GM18873 (cell line): ENCODE measurements around the gene UGT1A3.
"Not testable (repeated sequence)": the region's sequence is repeated elsewhere in the genome, so short reads cannot be mapped to it uniquely, and the experiment has no call there.

ENCODE experiments used
- ATAC-seq: cut with Tn5 transposase; IDR thresholded peaks from one replicate; pipeline ENCODE4 v1.9.1; 2021; ENCODE audit warnings: mild to moderate bottlenecking, moderate library complexity, moderate number of reproducible peaks; ENCODE audit not compliant: unreplicated experiment, low FRiP score

Gene UGT1A3

DNA sequence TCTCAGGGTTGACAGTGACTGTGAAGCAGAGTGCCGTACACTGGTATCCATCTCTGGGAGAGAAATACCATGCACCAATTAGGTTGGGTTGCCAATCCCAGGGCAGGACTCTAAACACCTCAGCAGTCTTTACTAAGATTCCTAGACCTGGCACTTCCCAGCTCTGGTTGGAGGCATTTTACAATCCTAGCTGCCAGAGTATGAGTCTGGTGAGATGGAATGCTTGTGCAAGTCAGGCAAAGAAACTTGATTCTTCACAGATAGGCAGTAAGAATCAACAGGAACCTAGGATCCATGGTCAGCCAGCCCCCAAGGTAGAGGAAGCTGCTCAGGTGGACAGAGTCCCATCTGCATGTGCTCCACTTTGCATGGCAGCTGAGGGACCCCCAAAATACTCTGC, 22.1 kb upstream of the UGT1A3 start:
- no peak for ATAC-seq

DNA sequence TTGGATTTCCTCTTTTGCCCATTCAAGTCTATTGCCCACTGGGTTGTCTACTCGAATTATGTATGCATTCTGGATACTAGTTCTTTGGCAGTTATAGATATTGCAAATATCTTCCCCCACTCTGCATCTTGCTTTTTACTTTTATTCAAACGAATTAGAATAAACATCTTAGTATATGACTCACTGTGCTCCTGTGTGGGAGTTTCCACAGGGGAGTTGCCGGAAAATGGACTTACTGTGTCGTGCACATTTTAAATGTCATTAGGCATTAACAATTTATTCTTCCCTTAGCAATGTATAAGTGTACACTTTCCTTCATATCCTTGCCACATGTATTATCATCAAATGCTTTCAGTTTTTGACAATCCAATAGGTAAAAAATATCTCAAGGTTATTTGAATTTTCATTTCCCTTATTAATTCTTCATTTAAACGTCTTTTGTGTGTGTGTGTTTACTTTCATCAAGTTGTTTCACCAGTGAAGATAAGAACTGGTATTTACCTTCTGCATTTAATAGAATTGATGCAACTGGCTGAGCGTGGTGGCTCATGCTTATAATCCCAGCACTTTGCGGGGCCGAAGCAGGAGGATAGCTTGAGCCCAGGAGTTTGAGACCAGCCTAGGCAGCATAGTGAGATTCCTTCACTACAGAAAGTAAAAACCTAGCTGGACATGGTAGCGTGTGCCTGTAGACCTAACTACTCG, 20.8 kb upstream of the UGT1A3 start:
- no peak for ATAC-seq

DNA sequence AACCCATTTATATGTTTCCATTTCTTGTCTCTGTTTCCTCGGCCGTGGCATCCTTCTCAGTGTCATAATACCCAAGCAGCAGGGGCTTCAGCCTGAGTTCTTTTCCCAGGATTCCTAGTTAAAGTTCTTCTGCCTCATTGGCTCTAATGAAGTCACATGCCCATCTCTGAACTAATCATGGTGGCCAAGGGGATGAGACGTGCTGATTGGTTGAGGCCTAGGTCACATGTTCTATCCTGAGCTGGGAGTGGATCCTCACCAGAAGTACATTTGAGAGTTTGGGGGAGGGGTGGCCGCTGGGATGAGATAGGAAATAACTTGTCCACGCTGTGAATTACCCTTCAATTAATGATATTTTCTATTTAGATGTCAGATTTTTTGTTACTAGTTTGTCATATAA, 19.9 kb upstream of the UGT1A3 start:
- no peak for ATAC-seq

DNA sequence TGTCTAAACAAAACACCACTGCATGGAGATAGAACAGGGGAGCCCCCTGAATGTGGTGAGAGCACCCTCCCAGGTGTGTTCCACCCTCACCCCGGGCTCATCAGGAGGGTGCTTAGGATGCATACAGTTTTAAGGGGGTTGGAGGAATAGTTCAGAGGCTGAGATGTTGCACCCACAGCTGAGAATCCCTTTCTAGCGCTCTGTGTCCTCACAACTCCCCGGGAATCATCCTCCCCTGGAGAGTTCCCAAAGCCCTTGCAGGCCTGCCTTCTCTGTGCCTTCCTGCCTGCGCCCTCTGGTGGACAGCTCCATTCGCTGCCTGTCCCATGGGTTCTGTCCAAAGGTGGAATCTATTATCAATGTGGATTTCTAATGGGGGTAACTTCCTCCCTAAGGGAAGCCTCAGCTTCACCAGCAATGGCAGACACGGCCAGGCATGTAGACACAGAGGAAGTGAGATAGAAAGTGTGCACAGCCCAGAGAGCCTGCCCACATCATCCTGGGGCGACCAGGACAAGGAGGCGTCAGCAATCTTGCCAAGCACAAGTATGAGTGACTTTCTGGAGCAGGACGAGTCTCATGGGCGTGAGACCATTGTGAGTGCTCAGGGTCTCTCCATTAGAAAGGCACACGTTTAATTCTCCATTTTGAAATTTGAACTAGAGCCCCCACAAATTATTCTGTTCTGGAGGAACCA, 17.4 kb upstream of the UGT1A3 start:
- ATAC-seq: no peak

DNA sequence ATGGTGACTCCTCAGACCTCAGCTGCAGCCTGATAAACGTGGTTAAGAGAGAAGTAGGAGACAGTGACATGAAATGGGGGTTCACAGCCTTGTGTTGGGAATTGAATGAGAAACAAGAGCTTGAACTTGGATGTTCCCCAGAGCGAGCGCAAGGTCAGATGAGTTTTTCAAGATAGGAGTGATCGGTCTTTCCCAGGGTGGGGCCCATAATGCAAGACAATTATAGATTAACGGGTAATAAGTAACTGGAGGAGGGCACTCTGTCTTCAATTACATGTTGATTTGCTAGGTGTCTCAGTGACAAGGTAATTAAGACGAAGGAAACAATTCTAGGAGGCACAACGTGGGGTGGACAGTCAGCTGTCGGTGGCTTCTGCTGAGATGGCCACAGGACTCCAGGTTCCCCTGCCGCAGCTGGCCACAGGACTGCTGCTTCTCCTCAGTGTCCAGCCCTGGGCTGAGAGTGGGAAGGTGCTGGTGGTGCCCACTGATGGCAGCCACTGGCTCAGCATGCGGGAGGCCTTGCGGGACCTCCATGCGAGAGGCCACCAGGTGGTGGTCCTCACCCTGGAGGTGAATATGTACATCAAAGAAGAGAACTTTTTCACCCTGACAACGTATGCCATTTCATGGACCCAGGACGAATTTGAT, 16.1 kb upstream of the UGT1A3 start, which contains the start of gene UGT1A5:
Gene UGT1A5, plus strand, starts transcription at position 297 of the 651 bp plus-strand sequence. Its CDS starts 85 bp downstream, at position 382.
- no peak for ATAC-seq

DNA sequence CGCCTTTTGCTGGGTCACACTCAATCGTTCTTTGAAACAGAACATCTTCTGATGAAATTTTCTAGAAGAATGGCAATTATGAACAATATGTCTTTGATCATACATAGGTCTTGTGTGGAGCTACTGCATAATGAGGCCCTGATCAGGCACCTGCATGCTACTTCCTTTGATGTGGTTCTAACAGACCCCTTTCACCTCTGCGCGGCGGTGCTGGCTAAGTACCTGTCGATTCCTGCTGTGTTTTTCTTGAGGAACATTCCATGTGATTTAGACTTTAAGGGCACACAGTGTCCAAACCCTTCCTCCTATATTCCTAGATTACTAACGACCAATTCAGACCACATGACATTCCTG, 15.6 kb upstream of the UGT1A3 start:
- no peak for ATAC-seq

DNA sequence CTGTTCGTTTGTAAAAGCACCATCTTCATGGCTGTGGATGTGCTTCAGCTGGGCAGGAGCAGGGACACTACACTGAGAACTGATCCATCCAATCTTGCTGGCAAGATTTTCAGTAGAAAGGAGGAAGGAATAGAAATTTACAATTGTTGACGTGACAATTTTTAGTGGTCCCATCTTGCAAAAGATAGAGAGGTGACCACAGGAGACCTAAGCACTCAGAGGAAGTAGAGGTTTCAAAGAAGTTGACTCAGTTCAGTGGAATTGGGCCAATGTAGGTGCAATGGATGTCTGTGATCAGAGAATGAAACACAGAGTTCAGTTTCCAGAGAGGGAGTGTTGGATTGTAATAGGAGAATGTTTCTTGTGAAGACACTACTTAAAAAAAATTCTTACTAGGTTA, 14.7 kb upstream of the UGT1A3 start:
- ATAC-seq: no peak

DNA sequence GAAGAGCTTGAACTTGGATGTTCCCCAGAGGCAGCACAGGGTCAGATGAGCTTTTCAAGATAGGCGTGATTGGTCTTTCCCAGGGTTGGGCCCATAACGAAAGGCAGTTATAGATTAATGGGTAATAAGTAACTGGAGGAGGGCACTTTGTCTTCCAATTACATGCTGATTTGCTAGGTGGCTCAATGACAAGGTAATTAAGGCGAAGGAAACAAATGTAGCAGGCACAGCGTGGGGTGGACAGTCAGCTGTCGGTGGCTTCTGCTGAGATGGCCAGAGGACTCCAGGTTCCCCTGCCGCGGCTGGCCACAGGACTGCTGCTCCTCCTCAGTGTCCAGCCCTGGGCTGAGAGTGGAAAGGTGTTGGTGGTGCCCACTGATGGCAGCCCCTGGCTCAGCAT, 10.3 kb upstream of the UGT1A3 start, which contains the start of gene UGT1A4:
Gene UGT1A4, plus strand, starts transcription at position 185 of the 400 bp plus-strand sequence. Its CDS starts 85 bp downstream, at position 270.
- ATAC-seq: no peak

DNA sequence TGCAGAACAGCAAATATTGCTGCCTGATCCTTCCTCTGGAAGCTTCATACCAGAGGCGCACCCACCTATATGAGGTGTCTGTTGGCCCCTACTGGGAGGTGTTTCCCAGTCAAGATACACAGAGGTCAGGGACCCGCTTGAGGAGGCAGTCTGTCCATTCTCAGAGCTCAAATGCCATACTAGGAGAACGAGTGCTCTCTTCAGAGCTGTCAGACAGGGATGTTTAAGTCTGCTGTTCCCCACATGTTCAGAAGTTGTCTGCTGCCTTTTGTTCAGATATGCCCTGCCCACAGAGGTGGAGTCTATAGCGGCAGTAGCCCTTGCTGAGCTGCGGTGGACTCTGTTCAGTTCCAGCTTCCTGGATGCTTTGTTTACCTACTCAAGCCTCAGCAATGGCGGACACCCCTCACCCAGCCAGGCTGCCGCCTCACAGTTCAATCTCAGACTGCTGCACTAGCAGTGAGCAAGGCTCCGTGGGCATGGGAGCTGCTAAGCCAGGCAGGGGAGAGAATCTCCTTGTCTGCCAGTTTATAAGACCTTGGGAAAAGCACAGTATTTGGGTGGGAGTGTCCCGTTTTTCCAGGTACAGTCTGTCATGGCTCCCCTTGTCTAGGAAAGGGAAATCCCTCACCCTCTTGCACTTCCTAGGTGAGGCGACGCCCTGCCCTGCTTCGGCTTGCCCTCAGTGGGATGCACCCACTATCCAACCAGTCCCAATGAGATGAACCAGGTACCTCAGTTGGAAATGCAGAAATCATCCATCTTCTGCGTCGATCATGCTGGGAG, 8.2 kb downstream of the UGT1A3 start:
- not testable (repeated sequence) for ATAC-seq

DNA sequence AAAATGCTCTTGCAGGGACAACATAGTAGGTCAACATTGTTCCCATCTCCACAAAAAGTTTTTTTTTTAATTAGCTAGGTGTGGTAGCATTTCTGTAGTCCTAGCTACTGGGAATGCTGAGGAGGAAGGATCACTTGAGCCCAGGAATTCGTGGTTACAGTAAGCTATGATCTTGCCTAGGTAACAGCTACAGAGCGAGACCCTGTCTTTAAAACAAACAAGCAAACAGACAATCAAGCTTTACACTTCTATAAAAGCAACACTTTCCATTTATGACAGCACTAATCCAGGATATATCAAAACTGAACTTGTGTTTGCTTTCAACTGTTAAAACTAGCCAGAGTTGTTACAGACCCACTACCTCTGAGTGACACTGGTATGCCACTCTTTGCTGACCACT, 12.0 kb downstream of the UGT1A3 start:
- ATAC-seq: no peak

DNA sequence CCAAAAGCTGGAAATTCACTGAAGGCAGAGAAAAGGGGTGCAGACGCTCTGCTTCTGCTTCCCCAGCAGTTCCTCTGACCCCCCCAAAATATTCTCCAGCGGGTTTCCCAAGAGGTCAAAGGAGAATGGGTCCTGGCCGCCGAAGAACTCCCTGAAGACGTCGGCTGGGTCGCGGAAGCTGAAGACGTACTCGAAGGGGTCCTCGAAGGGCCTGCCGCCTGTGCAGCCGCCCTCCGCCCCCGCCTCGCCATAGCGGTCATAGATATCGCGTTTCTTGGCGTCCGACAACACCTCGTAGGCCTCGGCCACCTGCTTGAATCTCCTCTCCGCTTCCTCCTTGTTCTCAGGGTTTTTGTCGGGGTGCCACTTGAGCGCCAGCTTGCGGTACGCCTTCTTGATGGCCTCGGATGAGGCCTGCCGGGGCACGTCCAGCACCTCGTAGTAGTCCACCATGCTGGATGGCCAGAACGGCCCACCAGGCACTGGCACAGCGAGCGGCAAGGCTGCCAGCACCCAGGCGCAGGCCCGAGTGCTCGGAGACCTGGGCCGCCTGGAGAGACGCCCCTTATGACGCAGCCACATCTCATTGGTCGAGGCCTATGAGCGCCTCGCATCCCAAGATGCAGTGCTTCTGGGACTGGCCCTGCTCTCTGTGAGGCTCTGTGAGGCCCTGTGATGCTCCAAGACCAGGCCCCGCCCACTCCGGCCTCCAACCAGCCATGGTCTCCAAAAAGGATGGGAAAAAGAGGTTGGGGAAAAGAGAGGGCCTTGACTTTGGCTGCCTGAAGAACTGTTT, 14.8 kb downstream of the UGT1A3 start:
- ATAC-seq: no peak

DNA sequence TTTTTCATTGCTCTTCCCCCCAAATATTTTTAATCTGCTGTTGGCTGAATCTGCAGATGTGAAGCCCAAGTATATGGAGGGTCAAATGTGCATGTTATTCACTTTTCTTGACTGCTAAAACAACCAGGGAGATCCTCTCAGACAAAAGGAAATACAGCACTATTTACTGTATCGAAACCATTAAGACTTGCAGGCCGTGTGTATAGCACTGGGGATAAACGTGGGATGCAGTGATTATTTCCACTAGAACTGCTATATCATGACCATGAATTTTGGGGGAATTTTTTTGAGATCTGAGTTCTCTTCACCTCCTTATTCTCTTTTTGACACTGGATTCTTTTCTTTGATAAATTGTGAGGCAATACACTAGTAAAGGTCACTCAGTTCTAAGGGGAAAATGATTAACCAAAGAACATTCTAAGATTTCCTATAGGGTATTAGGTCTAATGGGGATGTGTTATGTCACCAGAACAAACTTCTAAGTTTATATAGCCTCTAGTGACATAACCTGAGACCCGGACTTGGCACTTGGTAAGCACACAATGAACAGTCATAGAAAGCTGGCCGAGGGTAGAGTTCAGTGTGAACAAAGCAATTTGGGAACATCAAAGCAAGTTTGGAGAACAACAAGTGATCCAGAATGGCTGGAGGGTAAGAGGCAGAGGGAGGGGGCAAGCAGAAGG, 16.4 kb downstream of the UGT1A3 start:
- no peak for ATAC-seq

DNA sequence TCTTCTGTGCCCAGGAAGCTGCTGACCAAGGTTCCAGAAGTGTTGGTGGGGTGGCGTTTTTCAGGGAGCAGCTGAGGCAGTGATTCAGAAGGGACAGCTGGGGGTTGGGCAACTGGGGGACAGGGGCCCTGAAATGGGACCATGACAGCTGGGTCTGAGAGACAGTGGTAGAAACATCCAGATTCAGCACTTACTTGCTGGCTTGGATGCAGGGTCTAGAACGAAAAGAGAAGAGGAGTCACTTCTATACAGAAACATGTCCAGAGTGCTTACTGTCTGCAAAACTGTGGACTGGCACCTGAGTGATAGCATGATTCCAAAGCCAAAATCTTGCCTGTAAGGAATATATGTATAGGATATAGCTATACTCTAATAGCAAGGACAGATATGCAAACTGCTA, 17.0 kb downstream of the UGT1A3 start:
- ATAC-seq: not testable (repeated sequence)

DNA sequence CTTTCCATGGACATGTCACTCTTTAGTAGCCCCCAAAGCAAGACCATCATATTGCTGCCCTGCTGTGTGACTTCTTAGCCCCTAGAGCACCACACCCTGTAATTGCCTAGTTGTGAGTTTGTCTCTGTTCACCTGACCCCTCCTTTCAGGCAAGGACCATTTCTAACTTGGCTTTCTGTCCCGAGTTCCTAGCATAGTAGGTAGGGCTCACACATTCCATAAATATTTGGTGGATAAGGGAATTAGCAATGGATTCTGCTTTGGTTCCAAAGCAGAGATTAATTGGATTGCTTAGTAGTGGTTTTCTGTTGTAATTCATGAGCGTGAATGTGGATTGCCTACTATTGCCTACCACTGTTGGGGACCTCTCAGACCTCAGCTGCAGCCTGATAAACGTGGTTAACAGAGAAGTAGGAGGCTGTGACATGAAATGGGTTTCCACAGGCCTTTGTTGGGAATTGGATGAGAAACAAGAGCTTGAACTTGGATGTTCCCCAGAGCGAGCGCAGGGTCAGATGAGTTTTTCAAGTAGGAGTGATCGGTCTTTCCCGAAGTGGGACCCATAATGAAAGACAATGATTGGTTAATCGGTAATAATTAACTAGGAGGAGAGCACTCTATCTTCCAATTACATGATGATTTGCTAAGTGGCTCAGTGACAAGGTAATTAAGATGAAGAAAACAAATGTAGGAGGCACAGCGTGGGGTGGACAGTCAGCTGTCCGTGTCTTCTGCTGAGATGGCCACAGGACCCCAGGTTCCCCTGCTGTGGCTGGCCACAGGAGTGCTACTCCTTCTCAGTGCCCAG, 17.8 kb downstream of the UGT1A3 start:
- no peak for ATAC-seq

DNA sequence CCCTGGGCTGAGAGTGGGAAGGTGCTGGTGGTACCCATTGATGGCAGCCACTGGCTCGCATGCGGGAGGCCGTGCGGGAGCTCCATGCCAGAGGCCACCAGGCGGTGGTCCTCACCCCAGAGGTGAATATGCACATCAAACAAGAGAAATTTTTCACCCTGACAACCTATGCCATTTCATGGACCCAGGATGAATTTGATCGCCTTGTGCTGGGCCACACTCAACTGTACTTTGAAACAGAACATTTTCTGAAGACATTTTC, 18.4 kb downstream of the UGT1A3 start:
- no peak for ATAC-seq

DNA sequence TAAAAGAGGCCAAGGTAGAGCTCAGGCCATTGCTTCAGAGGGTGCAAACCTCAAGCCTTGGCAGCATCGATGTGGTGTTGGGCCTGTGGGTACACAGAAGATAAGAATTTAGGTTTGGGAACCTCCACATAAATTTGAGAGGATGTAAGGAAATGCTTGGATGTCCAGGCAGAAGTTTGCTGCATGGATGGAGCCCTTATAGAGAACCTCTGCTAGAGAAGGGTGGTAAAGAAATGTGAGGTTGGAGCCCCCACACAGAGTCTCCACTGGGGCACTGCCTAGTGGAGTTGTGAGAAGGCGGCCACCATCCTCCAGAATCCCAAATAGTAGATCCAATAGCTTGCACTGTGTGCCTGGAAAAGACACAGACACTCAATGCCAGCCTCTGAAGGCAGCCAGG, 21.8 kb downstream of the UGT1A3 start:
- not testable (repeated sequence) for ATAC-seq

DNA sequence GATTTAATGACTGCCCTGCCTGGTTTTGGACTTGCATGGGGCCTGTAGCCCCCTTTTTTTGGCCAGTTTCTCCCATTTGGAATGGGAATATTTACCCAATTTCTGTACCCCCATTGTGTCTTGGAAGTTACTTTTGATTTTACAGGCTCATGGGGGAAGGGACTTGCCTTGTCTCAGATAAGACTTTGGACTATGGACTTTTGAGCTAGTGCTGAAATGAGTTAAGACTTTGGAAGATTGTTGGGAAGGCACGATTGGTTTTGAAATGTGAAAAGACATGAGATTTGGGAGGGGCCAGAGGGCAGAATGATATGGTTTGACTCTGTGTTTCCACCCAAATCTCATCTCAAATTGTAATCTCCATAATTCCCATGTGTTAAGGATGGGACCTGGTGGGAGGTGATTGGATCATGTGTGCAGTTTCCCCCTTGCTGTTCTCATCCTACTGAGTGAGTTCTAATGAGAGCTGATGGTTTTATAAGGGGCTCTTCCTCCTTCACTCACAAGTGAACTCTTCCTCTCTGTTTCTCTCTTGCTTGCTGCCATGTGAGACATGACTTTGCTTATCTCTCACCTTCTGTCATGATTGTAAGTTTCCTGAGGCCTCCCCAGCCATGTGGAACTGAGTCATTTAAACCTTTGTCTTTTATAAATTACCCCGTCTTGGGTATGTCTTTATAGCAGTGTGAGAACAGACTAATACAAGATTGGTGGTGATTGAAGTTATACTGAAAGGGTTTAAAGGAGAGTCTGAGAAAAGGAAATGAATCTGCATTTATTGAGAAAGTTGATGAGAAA, 22.6 kb downstream of the UGT1A3 start:
- ATAC-seq: not testable (repeated sequence)
